Activated naive CD8-positive, alpha-beta T cell treated with anti-CD3 and anti-CD28 coated beads for 36 hours (primary cell): ENCODE data around the gene SYCP1. TPM values are rescaled to one million over a fixed set of nuclear protein-coding genes. Genes with fewer than 3 reads are reported as not detected.
"Not testable (repeated sequence)": the region's sequence is repeated elsewhere in the genome, so short reads cannot be mapped to it uniquely, and the experiment has no call there.

ENCODE experiments used
- DNase-seq: peaks from one replicate; pipeline ENCODE4 v3.0.0; 2021
- H3K27ac Mint-ChIP-seq: one replicate; pipeline ENCODE4 v1.8.0; 2022; ENCODE audit warnings: mild to moderate bottlenecking, moderate library complexity, mixed read lengths
- H3K27me3 Mint-ChIP-seq: one replicate; pipeline ENCODE4 v1.8.0; 2022; ENCODE audit warnings: mild to moderate bottlenecking, mixed read lengths
- H3K36me3 Mint-ChIP-seq: one replicate; pipeline ENCODE4 v1.8.0; 2021; ENCODE audit warnings: mild to moderate bottlenecking, mixed read lengths
- H3K4me1 Mint-ChIP-seq: one replicate; pipeline ENCODE4 v1.8.0; 2021; ENCODE audit warnings: mixed read lengths
- H3K4me3 Mint-ChIP-seq: one replicate; pipeline ENCODE4 v1.8.0; 2022; ENCODE audit warnings: mild to moderate bottlenecking, moderate library complexity, mixed read lengths
- H3K9me3 Mint-ChIP-seq: one replicate; pipeline ENCODE4 v1.8.0; 2022; ENCODE audit warnings: mixed read lengths
- total RNA-seq, 2 experiments: library from RNA; stranded (reverse); gene quantifications; one replicate each; pipeline ENCODE4 v1.2.3, GENCODE V29; 2021

SYCP1 gene
- total RNA-seq, 2 experiments from 2014 or later = not detected

DNA sequence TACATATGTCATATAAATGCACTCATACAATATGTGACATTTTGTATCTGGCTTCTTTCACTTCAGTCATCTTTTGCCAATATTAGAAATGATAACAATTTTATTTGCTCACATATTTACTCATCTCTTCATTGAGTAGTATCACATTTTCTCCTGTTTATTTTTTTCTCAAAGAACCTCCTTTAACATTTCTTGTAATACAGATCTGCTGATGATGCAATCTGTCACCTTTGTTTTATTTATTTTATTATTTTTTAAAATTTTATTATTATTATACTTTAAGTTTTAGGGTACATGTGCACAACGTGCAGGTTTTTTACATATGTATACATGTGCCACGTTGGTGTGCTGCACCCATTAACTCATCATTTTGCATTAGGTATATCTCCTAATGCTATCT, 159.1 kb downstream of the SYCP1 start:
- H3K4me3 Mint-ChIP-seq = no peak overlapping the region
- no peak for DNase-seq
- H3K9me3 Mint-ChIP-seq = peaks cover 5% of the 10 kb centered on the region
- no peaks in the 10 kb centered on the region for H3K36me3 Mint-ChIP-seq
- no peaks in the 10 kb centered on the region for H3K4me1 Mint-ChIP-seq
- H3K27ac Mint-ChIP-seq = no peak overlapping the region
- H3K27me3 Mint-ChIP-seq = no peaks in the 10 kb centered on the region

- H3K27me3 Mint-ChIP-seq, H3K4me3 Mint-ChIP-seq, H3K9me3 Mint-ChIP-seq, H3K27ac Mint-ChIP-seq, H3K4me1 Mint-ChIP-seq, H3K36me3 Mint-ChIP-seq, DNase-seq: not testable (repeated sequence)
These were observed 164.9 kb downstream of the SYCP1 start for GRCh38 chr1:115019549-115019948.

- DNase-seq = no peak
- no peaks in the 10 kb centered on the region for H3K36me3 Mint-ChIP-seq
- H3K27ac Mint-ChIP-seq = no peak overlapping the region
- H3K4me3 Mint-ChIP-seq = no peak overlapping the region
- peaks cover 5% of the 10 kb centered on the region for H3K9me3 Mint-ChIP-seq
- peaks cover 4% of the 10 kb centered on the region for H3K27me3 Mint-ChIP-seq
- H3K4me1 Mint-ChIP-seq = no peaks in the 10 kb centered on the region
These were observed 166.5 kb downstream of the SYCP1 start for GRCh38 chr1:115021145-115021544.

- DNase-seq = no peak
- no peak overlapping the region for H3K4me3 Mint-ChIP-seq
- H3K27ac Mint-ChIP-seq = no peak overlapping the region
- H3K4me1 Mint-ChIP-seq = no peaks in the 10 kb centered on the region
- peaks cover 2% of the 10 kb centered on the region for H3K9me3 Mint-ChIP-seq
- H3K27me3 Mint-ChIP-seq = peaks cover 4% of the 10 kb centered on the region
- H3K36me3 Mint-ChIP-seq = no peaks in the 10 kb centered on the region
These were observed 168.9 kb downstream of the SYCP1 start for GRCh38 chr1:115023593-115023992.

DNA sequence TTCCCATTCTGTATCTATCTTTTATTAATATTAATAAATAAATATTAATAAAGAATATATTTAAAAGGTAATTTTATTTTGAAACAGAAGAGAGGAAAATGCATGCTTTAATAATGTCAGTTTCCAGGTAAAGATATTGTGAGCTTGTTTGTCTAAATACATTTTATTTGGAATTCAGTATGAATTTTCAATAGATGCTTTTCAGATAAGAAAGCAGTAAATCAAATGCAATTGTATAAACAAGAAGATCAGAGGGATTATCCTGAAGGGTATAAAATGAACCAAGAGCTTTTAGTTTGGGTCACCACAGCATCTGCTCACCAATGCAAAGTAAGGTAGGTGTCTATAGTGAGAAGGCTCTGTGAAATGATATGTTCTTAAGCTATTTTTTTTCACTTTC, 174.9 kb downstream of the SYCP1 start, which contains the start of gene TSHB:
Gene TSHB (plus strand): TSS at position 301 of the 400 bp plus-strand sequence. CDS start 3,537 bp downstream, outside the sequence.
- no peak for DNase-seq
- Mint-ChIP-seq H3K4me1 (no peaks in the 10 kb centered on the region), H3K27ac (no peak within 1 kb of the TSS), H3K36me3 (no peaks in the 10 kb centered on the region), H3K27me3 (no peaks in the 10 kb centered on the region), H3K4me3 (no peak within 1 kb of the TSS), H3K9me3 (no peaks in the 10 kb centered on the region)

DNA sequence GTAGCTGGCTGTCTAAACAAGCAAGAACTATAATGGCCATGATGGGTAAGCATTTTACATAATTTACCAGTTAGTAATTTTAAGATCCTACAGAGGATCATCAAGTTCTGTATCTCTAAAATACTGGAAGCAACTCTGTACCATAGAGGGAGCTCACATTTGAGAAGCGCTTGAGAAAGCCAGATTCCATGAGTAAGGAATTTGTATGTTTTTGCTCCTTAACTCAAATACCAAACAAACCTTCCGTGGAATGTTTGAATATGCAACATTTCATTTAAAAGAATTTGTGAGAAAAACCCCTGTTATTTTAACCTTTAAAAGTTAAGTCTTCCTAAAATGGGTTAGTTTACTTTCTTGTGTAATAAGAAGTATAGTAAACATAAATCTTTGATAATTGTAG, 176.9 kb downstream of the SYCP1 start:
- H3K27ac Mint-ChIP-seq = no peak overlapping the region
- H3K4me1 Mint-ChIP-seq = no peaks in the 10 kb centered on the region
- no peaks in the 10 kb centered on the region for H3K9me3 Mint-ChIP-seq
- no peak overlapping the region for H3K4me3 Mint-ChIP-seq
- no peaks in the 10 kb centered on the region for H3K27me3 Mint-ChIP-seq
- H3K36me3 Mint-ChIP-seq = no peaks in the 10 kb centered on the region
- DNase-seq = no peak

DNA sequence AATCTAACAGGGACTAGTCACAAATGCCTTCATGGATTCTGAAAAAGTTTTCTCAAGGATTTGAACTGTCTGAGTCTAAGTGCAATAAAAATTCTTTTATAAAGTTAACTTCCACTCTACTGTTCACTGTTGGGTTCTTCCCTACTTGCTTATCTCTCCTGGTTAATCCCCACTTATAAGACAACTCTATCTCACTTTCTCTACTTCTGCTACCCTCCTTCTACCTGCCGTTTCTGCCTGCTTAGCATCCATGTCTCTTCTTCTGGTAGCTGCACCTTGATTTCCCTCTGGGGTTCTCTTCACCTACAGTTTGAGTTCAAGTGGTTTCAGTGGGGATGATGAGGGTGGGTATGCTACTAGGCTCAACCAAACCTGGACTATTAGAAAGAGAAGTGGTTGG, 181.0 kb downstream of the SYCP1 start:
- no peaks in the 10 kb centered on the region for H3K27me3 Mint-ChIP-seq
- H3K27ac Mint-ChIP-seq = no peak overlapping the region
- H3K4me3 Mint-ChIP-seq = no peak overlapping the region
- no peaks in the 10 kb centered on the region for H3K36me3 Mint-ChIP-seq
- H3K4me1 Mint-ChIP-seq = no peaks in the 10 kb centered on the region
- DNase-seq = no peak
- H3K9me3 Mint-ChIP-seq = no peaks in the 10 kb centered on the region

DNA sequence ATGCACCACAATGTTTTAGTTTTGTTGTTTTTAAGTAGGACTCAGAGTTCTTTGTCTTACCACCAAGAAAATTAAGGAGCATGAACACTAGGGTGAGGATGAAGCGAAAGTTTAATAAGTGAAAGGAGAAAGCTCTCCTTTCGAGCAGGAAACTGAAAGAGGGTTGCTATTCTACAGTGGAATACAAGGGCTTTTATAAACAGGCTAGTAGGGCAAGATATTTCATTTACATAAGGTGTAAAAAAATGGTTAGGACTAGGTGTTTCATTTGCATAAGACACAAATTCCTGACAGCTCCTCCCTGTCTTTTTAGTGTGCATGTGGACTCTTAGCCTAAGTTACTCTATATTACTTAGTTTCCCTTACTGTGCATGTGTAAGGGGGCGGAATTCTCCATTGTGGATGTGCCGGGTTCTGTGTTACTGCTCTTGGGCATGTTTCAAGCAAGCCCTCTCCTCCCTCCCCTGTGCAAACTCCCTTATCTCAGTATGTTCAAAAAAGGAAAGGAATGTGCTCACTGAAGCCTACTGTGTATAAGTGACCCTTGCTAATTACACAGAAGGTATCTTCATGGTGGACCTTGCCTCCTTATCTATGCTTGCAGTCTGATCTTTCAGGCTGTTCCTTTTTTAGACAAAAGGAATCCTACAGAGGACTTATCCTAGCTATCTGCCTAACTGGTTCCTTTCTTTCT, 182.3 kb downstream of the SYCP1 start:
- no peak overlapping the region for H3K27ac Mint-ChIP-seq
- H3K4me1 Mint-ChIP-seq = no peaks in the 10 kb centered on the region
- no peak overlapping the region for H3K4me3 Mint-ChIP-seq
- H3K27me3 Mint-ChIP-seq = no peaks in the 10 kb centered on the region
- H3K9me3 Mint-ChIP-seq = no peaks in the 10 kb centered on the region
- no peaks in the 10 kb centered on the region for H3K36me3 Mint-ChIP-seq
- DNase-seq = no peak

DNA sequence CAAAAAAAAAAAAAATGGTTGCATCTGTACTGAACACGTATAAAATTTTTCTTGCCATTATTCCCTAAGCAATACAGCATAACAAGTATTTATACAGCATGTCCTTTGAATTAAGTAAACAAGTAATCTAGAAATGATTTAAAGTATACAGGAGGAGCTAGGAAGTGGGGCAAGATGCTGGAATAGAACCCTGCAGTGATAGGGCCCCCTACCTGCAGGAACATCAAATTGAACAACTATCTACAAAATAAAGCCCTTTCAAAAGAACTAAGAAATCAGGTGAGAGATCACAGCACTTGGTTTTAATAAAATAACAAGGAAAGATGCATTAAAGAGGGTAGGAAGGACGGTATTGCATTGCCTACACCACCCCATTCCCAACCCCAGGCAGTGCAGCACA, 185.8 kb downstream of the SYCP1 start:
- H3K27ac Mint-ChIP-seq = no peak overlapping the region
- H3K27me3 Mint-ChIP-seq = no peaks in the 10 kb centered on the region
- DNase-seq = no peak
- H3K36me3 Mint-ChIP-seq = no peaks in the 10 kb centered on the region
- no peaks in the 10 kb centered on the region for H3K9me3 Mint-ChIP-seq
- H3K4me1 Mint-ChIP-seq = no peaks in the 10 kb centered on the region
- H3K4me3 Mint-ChIP-seq = no peak overlapping the region

GRCh38 chr1:115041654-115042053, 187.0 kb downstream of the SYCP1 start:
- Mint-ChIP-seq H3K4me1 (no peaks in the 10 kb centered on the region), H3K27me3 (no peaks in the 10 kb centered on the region), H3K36me3 (peaks cover 2% of the 10 kb centered on the region), H3K27ac (no peak overlapping the region), H3K9me3 (no peaks in the 10 kb centered on the region), H3K4me3 (no peak overlapping the region)
- DNase-seq = no peak

Other genes starting within 250 kb of the SYCP1 start
- gene DENND2C, start 184.8 kb upstream of the SYCP1 start, total RNA-seq = under 1 TPM; 0.50 to 0.91 TPM
- not detected for gene AMPD1, start 159.3 kb upstream of the SYCP1 start, total RNA-seq
- gene NRAS, start 138.1 kb upstream of the SYCP1 start, total RNA-seq = 10 to 100 TPM; 67.7 to 69.4 TPM
- gene CSDE1, start 96.9 kb upstream of the SYCP1 start, total RNA-seq = 100 to 1,000 TPM; 519 to 530 TPM
- gene SIKE1, start 74.2 kb upstream of the SYCP1 start, total RNA-seq = 10 to 100 TPM; 73.3 to 74.9 TPM
- gene TSHB, start 175.0 kb downstream of the SYCP1 start, total RNA-seq = not detected
- under 1 TPM; 0.16 to 0.26 TPM for gene TSPAN2, start 234.6 kb downstream of the SYCP1 start, total RNA-seq